Osteoblast (primary cell): ENCODE measurements around the gene CAPZB. TPM values are rescaled to one million over a fixed set of nuclear protein-coding genes. Genes with fewer than 3 reads are reported as not detected.
A peak's percentile ranks its signal among the peaks of the same experiment; 100 is the strongest.

Experiments
- DNase-seq: peaks from one replicate; pipeline ENCODE4 v3.0.0; 2011; ENCODE audit warnings: low spot score, mixed read lengths; ENCODE audit not compliant: insufficient read length; ENCODE audit errors: missing footprints
- H2AFZ ChIP-seq: 2 replicates; pipeline ENCODE4 v1.6.0; 2011; ENCODE audit warnings: mild to moderate bottlenecking, low read length
- H3K27ac ChIP-seq: 2 replicates; pipeline ENCODE4 v1.5.1; 2011; ENCODE audit warnings: mild to moderate bottlenecking, low read depth, low read length, moderate library complexity
- H3K27me3 ChIP-seq: 2 replicates; pipeline ENCODE4 v1.6.0; 2012; ENCODE audit warnings: mild to moderate bottlenecking, control low read depth, inconsistent platforms, low read length, moderate library complexity; ENCODE audit not compliant: insufficient read depth
- H3K36me3 ChIP-seq: 2 replicates; pipeline ENCODE4 v1.5.1; 2011; ENCODE audit warnings: mild to moderate bottlenecking, low read length, control low read depth, moderate library complexity; ENCODE audit not compliant: insufficient read depth
- H3K4me1 ChIP-seq: 2 replicates; pipeline ENCODE4 v1.5.1; 2011; ENCODE audit warnings: mild to moderate bottlenecking, low read length, control low read depth, moderate library complexity; ENCODE audit not compliant: insufficient read depth
- H3K4me2 ChIP-seq: 2 replicates; pipeline ENCODE4 v1.6.0; 2011; ENCODE audit warnings: mild to moderate bottlenecking, low read length; ENCODE audit not compliant: insufficient read depth
- H3K4me3 ChIP-seq: fragments of 200-600 bp; sonication (generic); 3 replicates; pipeline ENCODE4 v1.5.1; 2012; ENCODE audit warnings: mild to moderate bottlenecking, low read length, inconsistent platforms; ENCODE audit not compliant: insufficient read depth
- H3K79me2 ChIP-seq: 2 replicates; pipeline ENCODE4 v1.6.0; 2012; ENCODE audit warnings: mild to moderate bottlenecking, low read length, control low read depth, inconsistent platforms; ENCODE audit not compliant: insufficient read depth
- H3K9me3 ChIP-seq: 2 replicates; pipeline ENCODE4 v1.5.1; 2011; ENCODE audit warnings: low read depth, low read length, control low read depth
- H4K20me1 ChIP-seq: 2 replicates; pipeline ENCODE4 v1.6.0; 2012; ENCODE audit warnings: mild to moderate bottlenecking, low read length, control low read depth; ENCODE audit not compliant: insufficient read depth
- CTCF ChIP-seq: IDR thresholded peaks from 2 replicates; pipeline ENCODE4 v1.5.1; 2011; ENCODE audit warnings: mild to moderate bottlenecking, low read depth, low read length, moderate library complexity; ENCODE audit errors: extremely low read depth
- total RNA-seq: library from RNA; depleted of rRNA; stranded (reverse); fragments of >200 nt; gene quantifications from 2 replicates; pipeline ENCODE4 v1.2.3, GENCODE V29; 2012

Gene CAPZB
- total RNA-seq, 1 donor: 217 TPM

- Histone ChIP-seq H3K79me2 (peaks cover 79% of the 10 kb centered on the region), H3K4me1 (peaks cover 79% of the 10 kb centered on the region), H4K20me1 (peaks cover 34% of the 10 kb centered on the region), H3K27ac (peak overlapping the region; percentile 97), H3K27me3 (no peaks in the 10 kb centered on the region), H3K4me3 (peak overlapping the region; percentile 46), H2AFZ (no peak overlapping the region), H3K36me3 (peaks cover 13% of the 10 kb centered on the region), H3K9me3 (no peaks in the 10 kb centered on the region), H3K4me2 (peak overlapping the region; percentile 66)
- DNase-seq: peak; percentile 87
- TF ChIP-seq CTCF: no peak
Measured at GRCh38 chr1:19448491-19449439, 36.6 kb downstream of the CAPZB start.

GRCh38 chr1:19447550-19447949, 37.8 kb downstream of the CAPZB start:
- peaks cover 72% of the 10 kb centered on the region for H3K4me1 ChIP-seq
- no peak overlapping the region for H2AFZ ChIP-seq
- no peak for DNase-seq
- no peak overlapping the region for H3K4me3 ChIP-seq
- H3K36me3 ChIP-seq: peaks cover 13% of the 10 kb centered on the region
- no peak overlapping the region for H3K4me2 ChIP-seq
- H3K9me3 ChIP-seq: no peaks in the 10 kb centered on the region
- H3K27me3 ChIP-seq: no peaks in the 10 kb centered on the region
- TF ChIP-seq CTCF: no peak
- H3K27ac ChIP-seq: peak overlapping the region; percentile 97
- peaks cover 32% of the 10 kb centered on the region for H4K20me1 ChIP-seq
- H3K79me2 ChIP-seq: peaks cover 79% of the 10 kb centered on the region

GRCh38 chr1:19445417-19446342, 39.7 kb downstream of the CAPZB start:
- Histone ChIP-seq H3K4me1 (peaks cover 68% of the 10 kb centered on the region), H3K9me3 (no peaks in the 10 kb centered on the region), H3K4me3 (no peak overlapping the region), H4K20me1 (peaks cover 30% of the 10 kb centered on the region), H3K79me2 (peaks cover 90% of the 10 kb centered on the region), H3K27ac (peak overlapping the region; percentile 58), H3K36me3 (peaks cover 13% of the 10 kb centered on the region), H3K4me2 (peak overlapping the region; percentile 31), H3K27me3 (no peaks in the 10 kb centered on the region), H2AFZ (no peak overlapping the region)
- peak; percentile 85 for DNase-seq
- peak; percentile 57 for TF ChIP-seq CTCF
